ENCODE measurements around the gene LNPEP.
"Not testable (repeated sequence)": the region's sequence is repeated elsewhere in the genome, so short reads cannot be mapped to it uniquely, and the experiment has no call there.

Gene LNPEP

DNA sequence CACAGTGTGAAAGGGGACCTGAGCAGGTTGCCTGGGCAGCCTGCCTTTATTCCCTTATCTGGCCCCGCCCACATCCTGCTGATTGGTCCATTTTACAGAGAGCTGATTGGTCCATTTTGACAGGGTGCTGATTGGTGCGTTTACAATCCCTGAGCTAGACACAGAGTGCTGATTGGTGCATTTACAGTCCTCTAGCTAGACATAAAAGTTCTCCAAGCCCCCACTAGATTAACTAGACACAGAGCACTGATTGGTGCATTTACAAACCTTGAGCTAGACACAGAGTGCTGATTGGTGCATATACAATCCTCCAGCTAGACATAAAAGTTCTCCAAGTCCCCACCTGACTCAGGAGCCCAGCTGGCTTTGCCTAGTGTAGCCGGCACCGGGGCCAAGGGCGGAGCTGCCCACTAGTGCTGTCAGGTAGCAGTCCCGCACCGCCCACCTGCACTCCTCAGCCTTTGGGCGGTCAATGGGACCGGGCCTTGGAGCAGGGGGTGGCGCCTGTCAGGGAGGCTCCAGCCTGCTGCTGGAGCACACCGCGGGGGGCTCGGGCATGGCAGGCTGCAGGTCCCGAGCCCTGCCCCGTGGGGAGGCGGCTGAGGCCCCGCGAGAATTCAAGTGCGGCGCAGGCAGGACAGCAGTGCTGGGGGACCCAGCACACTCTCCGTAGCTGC, 149.0 kb downstream of the LNPEP start:
- H3K27ac ChIP-seq (ENCODE audit: low read depth, low read length); H3K9me3 ChIP-seq (ENCODE audit: control insufficient read depth in 1 of 2, low read length in 2 of 2); H3K27me3 ChIP-seq (ENCODE audit: control insufficient read depth in 1 of 2, insufficient read depth in 2 of 2, low read length in 2 of 2); H3K36me3 ChIP-seq (ENCODE audit: control insufficient read depth in 1 of 2, insufficient read depth in 2 of 2, low read length in 2 of 2); H3K9ac ChIP-seq (ENCODE audit: low read depth in 1 of 2, low read length in 2 of 2); H3K4me3 ChIP-seq (ENCODE audit: low read depth in 1 of 2, low read length in 2 of 2); H3K4me1 ChIP-seq (ENCODE audit: control insufficient read depth in 1 of 2, insufficient read depth in 2 of 2, low read length in 2 of 2): not testable (repeated sequence)

DNA sequence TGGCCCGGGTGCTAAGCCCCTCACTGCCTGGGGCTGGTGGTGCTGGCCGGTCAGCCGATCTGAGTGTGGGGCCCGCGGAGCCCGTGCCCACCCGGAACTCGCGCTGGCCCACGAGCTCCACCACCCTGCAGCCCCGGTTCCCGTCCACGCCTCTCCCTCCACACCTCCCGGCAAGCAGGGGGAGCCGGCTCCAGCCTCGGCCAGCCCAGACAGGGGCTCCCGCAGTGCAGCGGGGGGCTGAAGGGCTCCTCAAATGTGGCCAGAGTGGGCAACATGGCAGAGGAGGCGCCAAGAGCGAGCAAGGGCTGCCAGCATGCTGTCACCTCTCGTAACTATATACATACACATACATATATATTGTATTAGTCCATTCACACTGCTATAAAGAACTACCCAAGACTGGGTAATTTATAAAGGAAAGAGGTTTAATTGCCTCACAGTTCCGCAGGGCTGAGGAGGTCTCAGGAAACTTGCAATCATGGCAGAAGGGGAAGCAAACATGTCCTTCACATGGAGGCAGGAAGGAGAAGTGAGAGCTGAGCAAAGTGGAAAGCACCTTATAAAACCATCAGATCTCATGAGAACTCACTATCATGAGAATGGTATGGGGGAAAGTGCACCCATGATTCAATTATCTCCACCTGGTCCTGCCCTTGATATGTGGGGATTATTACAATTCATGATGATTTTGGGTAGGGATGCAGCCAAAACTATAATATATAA, 149.7 kb downstream of the LNPEP start:
- H3K4me1 ChIP-seq (ENCODE audit: control insufficient read depth in 1 of 2, insufficient read depth in 2 of 2, low read length in 2 of 2), result peaks cover 0 to 7% of the 10 kb centered on the region in 2 donors
- H3K9me3 ChIP-seq (ENCODE audit: control insufficient read depth in 1 of 2, low read length in 2 of 2), result no peaks in the 10 kb centered on the region
- H3K36me3 ChIP-seq (ENCODE audit: control insufficient read depth in 1 of 2, insufficient read depth in 2 of 2, low read length in 2 of 2), result no peaks in the 10 kb centered on the region
- no peaks in the 10 kb centered on the region for H3K27me3 ChIP-seq (ENCODE audit: control insufficient read depth in 1 of 2, insufficient read depth in 2 of 2, low read length in 2 of 2)
- H3K4me3 ChIP-seq (ENCODE audit: low read depth in 1 of 2, low read length in 2 of 2), result no peak overlapping the region
- no peak overlapping the region for H3K9ac ChIP-seq (ENCODE audit: low read depth in 1 of 2, low read length in 2 of 2)
- no peak overlapping the region for H3K27ac ChIP-seq (ENCODE audit: low read depth, low read length)

All from duodenal mucosa (tissue), 2 donors.